ENCODE results near the gene PHIP. TPM values are rescaled to one million over a fixed set of nuclear protein-coding genes. Genes with fewer than 3 reads are reported as not detected.

Gene PHIP
- total RNA-seq, 1 experiment from 2014 or later, result 53.6 TPM

GRCh38 chr6:79101164-79101563, 23.1 kb upstream of the PHIP start:
- H3K9me3 ChIP-seq (ENCODE audit: control insufficient read depth, low read depth, low read length), result no peaks in the 10 kb centered on the region
- no peak overlapping the region for H3K4me2 ChIP-seq (ENCODE audit: insufficient read depth, insufficient read length, low read length)
- H4K5ac ChIP-seq (ENCODE audit: insufficient read length, low read depth, low read length), result no peak overlapping the region
- no peak overlapping the region for H4K8ac ChIP-seq (replicated peaks; ENCODE audit: insufficient read length, low read depth, low read length)
- no peaks in the 10 kb centered on the region for H3K23me2 ChIP-seq (ENCODE audit: insufficient read length, low read depth, low read length, poor library complexity, severe bottlenecking)
- H3K56ac ChIP-seq (ENCODE audit: insufficient read length, low read depth, low read length), result no peak overlapping the region
- no CpG with 5 or more reads among the region's 2 CpGs for WGBS (ENCODE audit: extremely low coverage, insufficient read length, low lambda C conversion rate)
- H3K14ac ChIP-seq (ENCODE audit: insufficient read depth, low read length), result no peak overlapping the region
- Mint-ChIP-seq H3K27me3 (ENCODE audit: low read depth) (no peaks in the 10 kb centered on the region), H3K36me3 (ENCODE audit: insufficient read depth in 1 of 3, low read depth in 3 of 3) (no peaks in the 10 kb centered on the region), H3K4me1 (no peaks in the 10 kb centered on the region), H3K27ac (no peak overlapping the region), H3K9me3 (peaks cover 0 to 4% of the 10 kb centered on the region in 2 experiments; a peak in 3 of 5 replicates), H3K4me3 (no peak overlapping the region)
- H3K79me1 ChIP-seq (ENCODE audit: insufficient read depth, low read depth, low read length, poor library complexity, severe bottlenecking), result no peaks in the 10 kb centered on the region
- no peak overlapping the region for H2BK20ac ChIP-seq (ENCODE audit: low read depth, low read length, poor library complexity, severe bottlenecking)
- no peak overlapping the region for H2AFZ ChIP-seq (ENCODE audit: low read length)
- H3K79me2 ChIP-seq (ENCODE audit: insufficient read depth, low read length), result no peaks in the 10 kb centered on the region
- no peak overlapping the region for H3K23ac ChIP-seq (ENCODE audit: insufficient read length, low read depth, low read length)
- no peaks in the 10 kb centered on the region for H3K27me3 ChIP-seq (ENCODE audit: insufficient read depth, low read length)
- H3K27ac ChIP-seq (ENCODE audit: insufficient read length, low read depth, low read length), result no peak overlapping the region
- TF ChIP-seq CTCF (conservative IDR thresholded peaks at IDR 0.05), result no peak
- H3K4ac ChIP-seq (ENCODE audit: low read depth, low read length), result no peak overlapping the region
- H3K9ac ChIP-seq (ENCODE audit: extremely low read depth, insufficient read length, low read length), result no peak overlapping the region
- no peak overlapping the region for H3T11ph ChIP-seq (ENCODE audit: low read length)
- H3K4me1 ChIP-seq (ENCODE audit: insufficient read depth, low read length), result no peaks in the 10 kb centered on the region
- H2BK15ac ChIP-seq (ENCODE audit: low read depth, low read length), result no peak overlapping the region
- H4K20me1 ChIP-seq (ENCODE audit: control insufficient read depth, insufficient read depth, insufficient read length), result no peaks in the 10 kb centered on the region
- no peak for DNase-seq
- H2BK120ac ChIP-seq (ENCODE audit: low read depth, low read length, poor library complexity, severe bottlenecking), result no peak overlapping the region
- no peak overlapping the region for H2AK5ac ChIP-seq (ENCODE audit: insufficient read length, low read length)
- H2BK5ac ChIP-seq (ENCODE audit: insufficient read length, low read length), result no peak overlapping the region
- no peak overlapping the region for H3K18ac ChIP-seq (ENCODE audit: insufficient read length, low read depth, low read length)
- H4K91ac ChIP-seq (ENCODE audit: insufficient read length, low read depth, low read length), result no peak overlapping the region
- H2BK12ac ChIP-seq (ENCODE audit: insufficient read length, low read depth, low read length), result no peak overlapping the region

Measured in H9 (cell line).